ENCODE results near the gene ADD3. TPM values are rescaled to one million over a fixed set of nuclear protein-coding genes. Genes with fewer than 3 reads are reported as not detected.
A peak's percentile ranks its signal among the peaks of the same experiment; 100 is the strongest.

The ADD3 gene
- total RNA-seq, 1 experiment from 2014 or later = 32.4 TPM

DNA sequence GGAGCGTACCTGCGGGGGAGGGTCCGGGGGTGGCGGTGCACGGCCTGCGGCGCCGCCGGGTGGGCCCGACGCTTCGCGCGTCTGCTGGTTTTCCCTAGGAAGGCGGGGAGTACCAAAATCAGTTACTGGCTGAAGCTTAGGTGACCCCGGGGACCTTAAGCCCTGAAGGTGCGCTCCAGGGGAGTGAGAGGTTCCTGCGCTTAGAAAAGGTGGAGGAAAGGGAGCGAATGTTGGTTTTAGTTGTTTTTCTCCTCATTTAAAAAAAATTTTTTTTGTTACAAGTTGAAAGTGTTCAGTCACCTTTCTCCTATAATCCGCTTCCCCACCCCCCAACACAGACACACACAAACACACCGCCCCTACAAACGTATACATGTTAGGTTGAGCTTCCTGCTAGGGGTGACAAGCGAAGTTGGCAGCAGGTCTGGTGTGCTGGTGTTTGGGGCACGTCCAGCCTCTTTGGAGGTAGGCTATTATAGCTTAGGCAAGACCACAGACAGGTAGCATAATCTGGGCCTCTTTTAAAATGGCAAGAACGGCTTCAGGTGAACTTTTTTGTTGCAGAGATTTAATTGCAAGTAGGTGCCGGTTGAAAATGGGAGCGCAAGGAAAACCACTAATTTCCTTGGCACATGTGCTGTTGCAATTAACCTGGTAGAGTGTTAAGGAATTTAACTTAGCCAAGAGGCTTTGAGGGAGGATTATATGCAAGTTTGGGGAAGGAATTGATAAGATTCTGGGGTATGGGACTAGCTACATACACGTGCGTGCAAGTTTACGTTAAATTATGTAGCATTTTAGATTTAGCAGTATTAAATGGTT is 945 bp downstream of the ADD3 start:
- DNase-seq (ENCODE audit: low read depth, low spot score) (no peak), ATAC-seq (peak; percentile 41; the same call in 1 of the 2 replicates)
- BruUV-seq (replicated peaks) = no TSS peak
- peak overlapping the region; percentile 71 to 73 for H3K4me3 ChIP-seq (ENCODE audit: low read depth in 2 of 2, low read length in 2 of 2)
- H3K27ac ChIP-seq (ENCODE audit: low read length) = peak overlapping the region; percentile 67
- ChIA-PET CTCF (interaction anchor here (0.7 kb wide), 1 partner anchor 235 kb away, joined by 6 read pairs; no protein-coding TSS in a partner anchor), POLR2A (no interaction called here)
- intact Hi-C loops (cut with micrococcal nuclease; ENCODE audit: unreplicated experiment) = loop anchor here (5.0 kb wide), 1 partner anchor 126 kb away; no protein-coding TSS in a partner anchor
- in situ Hi-C loops (cut with HindIII; ENCODE audit: low pct_unique_long_range_greater_than_20kb, low sequenced_read_pairs) = no loop called here
- H3K36me3 ChIP-seq (ENCODE audit: control insufficient read depth, insufficient read depth, low read length) = no peaks in the 10 kb centered on the region; the same call in 1 of the 2 replicates
- no peaks in the 10 kb centered on the region for H3K27me3 ChIP-seq (ENCODE audit: control insufficient read depth, insufficient read depth, low read length)
- peaks cover 25% of the 10 kb centered on the region for H3K4me1 ChIP-seq (ENCODE audit: control insufficient read depth, insufficient read depth, low read length)
- TF ChIP-seq, protein P1, sequence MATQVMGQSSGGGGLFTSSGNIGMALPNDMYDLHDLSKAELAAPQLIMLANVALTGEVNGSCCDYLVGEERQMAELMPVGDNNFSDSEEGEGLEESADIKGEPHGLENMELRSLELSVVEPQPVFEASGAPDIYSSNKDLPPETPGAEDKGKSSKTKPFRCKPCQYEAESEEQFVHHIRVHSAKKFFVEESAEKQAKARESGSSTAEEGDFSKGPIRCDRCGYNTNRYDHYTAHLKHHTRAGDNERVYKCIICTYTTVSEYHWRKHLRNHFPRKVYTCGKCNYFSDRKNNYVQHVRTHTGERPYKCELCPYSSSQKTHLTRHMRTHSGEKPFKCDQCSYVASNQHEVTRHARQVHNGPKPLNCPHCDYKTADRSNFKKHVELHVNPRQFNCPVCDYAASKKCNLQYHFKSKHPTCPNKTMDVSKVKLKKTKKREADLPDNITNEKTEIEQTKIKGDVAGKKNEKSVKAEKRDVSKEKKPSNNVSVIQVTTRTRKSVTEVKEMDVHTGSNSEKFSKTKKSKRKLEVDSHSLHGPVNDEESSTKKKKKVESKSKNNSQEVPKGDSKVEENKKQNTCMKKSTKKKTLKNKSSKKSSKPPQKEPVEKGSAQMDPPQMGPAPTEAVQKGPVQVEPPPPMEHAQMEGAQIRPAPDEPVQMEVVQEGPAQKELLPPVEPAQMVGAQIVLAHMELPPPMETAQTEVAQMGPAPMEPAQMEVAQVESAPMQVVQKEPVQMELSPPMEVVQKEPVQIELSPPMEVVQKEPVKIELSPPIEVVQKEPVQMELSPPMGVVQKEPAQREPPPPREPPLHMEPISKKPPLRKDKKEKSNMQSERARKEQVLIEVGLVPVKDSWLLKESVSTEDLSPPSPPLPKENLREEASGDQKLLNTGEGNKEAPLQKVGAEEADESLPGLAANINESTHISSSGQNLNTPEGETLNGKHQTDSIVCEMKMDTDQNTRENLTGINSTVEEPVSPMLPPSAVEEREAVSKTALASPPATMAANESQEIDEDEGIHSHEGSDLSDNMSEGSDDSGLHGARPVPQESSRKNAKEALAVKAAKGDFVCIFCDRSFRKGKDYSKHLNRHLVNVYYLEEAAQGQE (IDR thresholded peaks at IDR 0.05; ENCODE audit: insufficient read depth in 1 of 2, low read depth in 2 of 2, low read length in 1 of 2) = no peak
- no peak for TF ChIP-seq SIN3A (IDR thresholded peaks at IDR 0.05; ENCODE audit: borderline replicate concordance, insufficient read depth, low read depth, low read length)
- TF ChIP-seq, protein P2, sequence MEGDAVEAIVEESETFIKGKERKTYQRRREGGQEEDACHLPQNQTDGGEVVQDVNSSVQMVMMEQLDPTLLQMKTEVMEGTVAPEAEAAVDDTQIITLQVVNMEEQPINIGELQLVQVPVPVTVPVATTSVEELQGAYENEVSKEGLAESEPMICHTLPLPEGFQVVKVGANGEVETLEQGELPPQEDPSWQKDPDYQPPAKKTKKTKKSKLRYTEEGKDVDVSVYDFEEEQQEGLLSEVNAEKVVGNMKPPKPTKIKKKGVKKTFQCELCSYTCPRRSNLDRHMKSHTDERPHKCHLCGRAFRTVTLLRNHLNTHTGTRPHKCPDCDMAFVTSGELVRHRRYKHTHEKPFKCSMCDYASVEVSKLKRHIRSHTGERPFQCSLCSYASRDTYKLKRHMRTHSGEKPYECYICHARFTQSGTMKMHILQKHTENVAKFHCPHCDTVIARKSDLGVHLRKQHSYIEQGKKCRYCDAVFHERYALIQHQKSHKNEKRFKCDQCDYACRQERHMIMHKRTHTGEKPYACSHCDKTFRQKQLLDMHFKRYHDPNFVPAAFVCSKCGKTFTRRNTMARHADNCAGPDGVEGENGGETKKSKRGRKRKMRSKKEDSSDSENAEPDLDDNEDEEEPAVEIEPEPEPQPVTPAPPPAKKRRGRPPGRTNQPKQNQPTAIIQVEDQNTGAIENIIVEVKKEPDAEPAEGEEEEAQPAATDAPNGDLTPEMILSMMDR (IDR thresholded peaks at IDR 0.05) = no peak
- H3K9me3 ChIP-seq (ENCODE audit: control insufficient read depth, insufficient read depth, low read depth, low read length) = no peaks in the 10 kb centered on the region

DNA sequence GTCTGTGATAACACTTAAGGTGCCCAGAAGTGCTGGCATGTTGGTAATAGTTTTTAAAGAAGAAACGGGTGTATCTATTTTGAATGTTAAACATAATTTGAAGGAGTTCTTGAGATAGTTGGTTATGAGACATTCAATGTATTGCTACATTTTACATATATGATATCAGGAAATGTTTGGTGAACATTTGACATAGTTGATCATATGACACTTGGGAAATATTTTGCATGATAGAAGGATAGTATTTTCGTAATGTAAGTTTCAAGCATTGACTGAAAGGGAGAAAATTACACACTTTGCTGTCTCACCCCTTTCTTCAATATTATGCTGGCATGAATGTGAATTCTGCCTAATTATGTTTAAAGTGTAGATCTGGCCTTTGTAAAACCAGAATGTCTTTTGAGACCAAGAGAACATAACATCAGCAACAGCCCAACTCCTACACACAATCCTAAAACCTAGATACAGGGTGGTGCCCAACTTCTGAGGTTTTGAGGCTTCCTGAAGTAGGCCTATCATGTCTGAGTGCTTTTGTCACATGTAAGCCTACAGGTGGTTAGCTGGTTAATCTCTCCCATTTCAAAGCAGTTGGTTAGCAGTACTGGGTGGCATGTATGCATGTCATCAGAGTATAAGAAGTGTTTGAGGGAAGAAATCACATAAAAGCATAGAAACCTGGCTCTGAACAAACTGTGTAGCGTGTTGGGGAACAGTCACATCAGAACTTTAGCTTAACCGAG is 2.1 kb downstream of the ADD3 start:
- ATAC-seq = no peak
- no peak for TF ChIP-seq POLR2AphosphoS5 (IDR thresholded peaks at IDR 0.05; ENCODE audit: low read depth, low read length)
- TF ChIP-seq, protein P2 (IDR thresholded peaks at IDR 0.05) = no peak
- DNase-seq (ENCODE audit: low read depth, low spot score) = no peak
- H3K9me3 ChIP-seq (ENCODE audit: control insufficient read depth, insufficient read depth, low read depth, low read length) = no peaks in the 10 kb centered on the region
- ChIA-PET CTCF (no interaction called here), POLR2A (no interaction called here)
- H3K27ac ChIP-seq (ENCODE audit: low read length) = no peak overlapping the region; the same call in 1 of the 2 replicates
- intact Hi-C loops (cut with micrococcal nuclease; ENCODE audit: unreplicated experiment) (loop anchor here (5.0 kb wide), 1 partner anchor 128 kb away; no protein-coding TSS in a partner anchor), in situ Hi-C loops (cut with HindIII; ENCODE audit: low pct_unique_long_range_greater_than_20kb, low sequenced_read_pairs) (no loop called here)
- peaks cover 25% of the 10 kb centered on the region for H3K4me1 ChIP-seq (ENCODE audit: control insufficient read depth, insufficient read depth, low read length)
- no peaks in the 10 kb centered on the region for H3K27me3 ChIP-seq (ENCODE audit: control insufficient read depth, insufficient read depth, low read length)
- H3K36me3 ChIP-seq (ENCODE audit: control insufficient read depth, insufficient read depth, low read length) = no peaks in the 10 kb centered on the region; the same call in 1 of the 2 replicates
- BruUV-seq (replicated peaks) = no TSS peak
- H3K4me3 ChIP-seq (ENCODE audit: low read depth in 2 of 2, low read length in 2 of 2) = no peak overlapping the region

Measured in Panc1 (cell line).